ENCODE results near the gene SLC4A8.
A peak's percentile ranks its signal among the peaks of the same experiment; 100 is the strongest.

The SLC4A8 gene

DNA sequence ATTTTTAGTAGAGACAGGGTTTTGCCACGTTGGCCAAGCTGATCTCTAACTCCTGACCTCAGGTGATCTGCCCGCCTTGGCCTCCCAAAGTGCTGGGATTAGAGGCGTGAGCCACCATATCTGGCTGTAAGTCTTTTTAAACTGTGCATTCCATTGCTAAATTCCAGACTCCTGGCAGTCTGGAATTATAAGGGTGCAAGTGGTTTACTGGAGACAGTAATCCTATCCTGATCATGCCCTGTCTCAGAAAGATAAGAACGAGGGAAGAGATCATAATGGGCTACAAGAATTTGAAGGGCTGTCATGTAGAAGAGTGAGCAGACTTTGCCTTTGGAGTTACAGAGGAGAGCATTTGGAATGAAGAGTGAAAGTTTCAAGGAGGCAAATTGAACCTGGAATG lies 6.8 kb upstream of the SLC4A8 start (continued):
- TF ChIP-seq TSHZ2 (CRISPR knock-in tag; IDR thresholded peaks at IDR 0.05) (0 out of 2 replicates have a peak, but pooled peaks have one; percentile 40), ISL1 (CRISPR knock-in tag; IDR thresholded peaks at IDR 0.05) (peak; percentile 82)

DNA sequence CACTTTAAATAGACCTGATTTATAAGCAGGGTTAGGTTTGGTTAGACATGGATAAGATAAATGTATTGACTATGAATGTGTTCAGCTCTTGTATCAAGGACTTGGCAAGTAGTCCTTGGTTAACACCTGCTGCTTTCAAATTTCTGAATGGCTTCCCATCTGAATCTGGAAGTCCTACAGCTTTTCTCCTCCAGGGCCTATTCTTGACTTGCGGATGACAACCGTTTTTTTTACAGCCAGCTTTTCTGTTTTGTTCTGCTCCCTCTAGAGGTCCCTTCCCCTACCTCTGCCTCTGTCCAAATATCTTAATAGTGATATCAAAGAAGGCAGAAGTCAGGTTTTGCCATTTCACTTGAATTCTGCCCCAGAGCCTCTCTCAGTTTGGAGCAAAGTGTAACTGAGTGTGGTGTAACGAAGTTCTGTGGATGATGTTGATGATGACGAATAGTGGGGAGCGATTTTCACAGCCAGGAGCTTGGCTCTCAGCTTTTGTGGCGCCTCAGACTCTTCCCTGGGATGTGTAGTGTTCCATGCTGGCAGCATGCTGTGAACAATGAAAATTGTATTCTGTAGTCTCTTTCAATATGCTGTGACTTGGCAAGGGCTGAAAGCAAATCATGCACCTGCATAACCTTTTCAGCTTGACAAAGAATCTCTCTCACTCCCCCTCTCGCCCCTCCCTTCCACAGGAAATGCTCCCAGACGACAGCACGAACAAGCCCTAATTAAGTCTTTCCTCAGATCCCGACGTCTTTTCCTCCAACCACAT lies 5.0 kb upstream of the SLC4A8 start:
- TF ChIP-seq RARB (CRISPR knock-in tag; IDR thresholded peaks at IDR 0.05) (no peak), ZNF70 (CRISPR knock-in tag; IDR thresholded peaks at IDR 0.05) (peak; percentile 89), TOX (CRISPR knock-in tag; IDR thresholded peaks at IDR 0.05; ENCODE audit: borderline replicate concordance) (no peak)
- ATAC-seq = no peak

DNA sequence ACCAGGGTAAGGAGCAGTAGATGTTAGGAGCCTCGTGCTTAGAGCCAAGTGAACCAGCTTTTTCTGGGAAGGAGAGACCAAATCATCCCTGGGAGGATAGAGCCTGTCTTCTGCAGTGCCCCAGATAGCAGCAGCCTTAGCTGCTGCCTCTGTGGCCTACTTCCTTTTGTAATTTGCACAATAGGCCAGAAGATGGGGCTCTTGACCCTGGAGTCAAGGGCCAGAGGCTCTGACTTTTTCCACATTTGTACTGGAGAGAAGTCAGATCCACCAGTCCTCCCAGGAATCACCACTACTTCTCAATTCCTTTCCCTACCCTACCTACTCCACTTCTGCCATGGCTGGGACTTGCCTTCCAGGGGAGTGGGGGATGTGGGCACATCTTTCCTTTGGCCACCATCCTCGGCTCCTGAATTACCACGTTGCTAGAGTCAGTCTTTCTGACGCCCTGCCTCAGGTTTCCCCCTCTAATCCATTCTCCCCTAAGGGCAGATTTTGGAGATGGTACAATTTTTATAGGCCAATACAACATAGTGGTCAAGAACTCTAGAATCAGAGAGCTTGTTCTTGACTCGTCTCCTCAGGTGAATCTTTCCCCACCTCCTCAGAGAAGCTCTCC lies 3.3 kb upstream of the SLC4A8 start:
- no peak for TF ChIP-seq ZC3H10 (CRISPR knock-in tag; IDR thresholded peaks at IDR 0.05)
- no peak for TF ChIP-seq ZNF70 (CRISPR knock-in tag; IDR thresholded peaks at IDR 0.05)
- no peak for TF ChIP-seq TCF4 (CRISPR knock-in tag; IDR thresholded peaks at IDR 0.05; ENCODE audit: borderline replicate concordance)
- no peak for TF ChIP-seq BACH2 (CRISPR knock-in tag; IDR thresholded peaks at IDR 0.05; ENCODE audit: borderline replicate concordance)
- no peak for TF ChIP-seq CSDC2 (CRISPR knock-in tag; IDR thresholded peaks at IDR 0.05)
- TF ChIP-seq SNAI2 (CRISPR knock-in tag; IDR thresholded peaks at IDR 0.05) = no peak
- no peak for TF ChIP-seq ESRRG (CRISPR knock-in tag; IDR thresholded peaks at IDR 0.05)
- TF ChIP-seq OSR1 (CRISPR knock-in tag; IDR thresholded peaks at IDR 0.05) = no peak
- no peak for TF ChIP-seq ARNTL (CRISPR knock-in tag; IDR thresholded peaks at IDR 0.05; ENCODE audit: borderline replicate concordance, low read depth)
- no peak for TF ChIP-seq ZFP3 (CRISPR knock-in tag; IDR thresholded peaks at IDR 0.05)
- no peak for TF ChIP-seq ZNF565 (CRISPR knock-in tag; conservative IDR thresholded peaks at IDR 0.05; ENCODE audit: low read depth)
- no peak for TF ChIP-seq TOX (CRISPR knock-in tag; IDR thresholded peaks at IDR 0.05; ENCODE audit: borderline replicate concordance)
- ATAC-seq = peak; percentile 49

DNA sequence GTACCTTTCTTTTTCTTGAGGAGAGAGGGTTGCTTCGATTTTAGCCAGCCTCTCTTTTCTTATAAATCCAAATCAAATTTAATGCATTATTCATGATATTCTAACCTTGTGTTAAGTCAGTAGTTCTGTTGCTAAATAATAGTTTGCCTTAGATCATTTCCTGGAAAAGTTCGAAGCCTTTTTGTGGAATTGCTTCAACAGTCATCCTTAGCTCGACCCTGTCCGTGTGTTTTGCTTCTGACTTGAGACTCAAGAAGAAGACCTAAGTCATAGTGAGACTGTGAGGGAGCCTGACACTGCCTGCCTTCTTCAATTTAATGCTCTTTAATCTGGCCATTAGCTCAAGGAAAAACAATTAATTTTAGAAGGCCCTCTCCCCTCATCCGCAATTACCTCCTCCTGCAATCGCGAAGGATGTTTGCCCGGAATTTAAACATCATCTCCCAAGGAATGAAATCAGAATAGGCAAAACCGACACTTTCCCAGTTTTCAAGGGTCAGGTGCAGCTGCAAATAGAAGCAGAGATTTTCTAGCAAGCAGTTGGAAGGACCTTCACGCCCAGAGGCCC lies 453 bp upstream of the SLC4A8 start:
- no peak for TF ChIP-seq PATZ1 (CRISPR knock-in tag; IDR thresholded peaks at IDR 0.05; ENCODE audit: borderline replicate concordance)
- TF ChIP-seq ZNF8 (CRISPR knock-in tag; IDR thresholded peaks at IDR 0.05) = no peak
- no peak for TF ChIP-seq ESRRG (CRISPR knock-in tag; IDR thresholded peaks at IDR 0.05)

DNA sequence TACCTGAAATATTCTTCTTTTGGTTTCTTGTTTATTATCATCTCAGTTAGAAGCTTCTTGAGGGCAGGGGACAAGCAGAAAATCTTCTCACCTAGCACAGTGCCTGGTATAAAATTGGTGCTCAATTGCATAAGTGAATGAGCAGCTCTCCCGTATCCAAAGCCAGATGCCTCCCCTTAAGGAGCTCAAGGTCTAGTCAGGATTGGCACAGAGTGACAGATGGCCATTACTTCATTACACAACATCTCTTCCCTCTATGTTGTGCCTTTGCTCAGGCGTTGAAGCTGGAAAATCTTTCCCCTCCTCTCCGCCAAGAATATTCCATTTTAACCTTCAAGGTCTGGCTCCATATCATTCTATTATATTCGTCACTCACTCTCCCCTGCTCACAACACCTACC lies 3.6 kb downstream of the SLC4A8 start:
- TF ChIP-seq ZNF70 (CRISPR knock-in tag; IDR thresholded peaks at IDR 0.05) (no peak), ZNF565 (CRISPR knock-in tag; conservative IDR thresholded peaks at IDR 0.05; ENCODE audit: low read depth) (no peak), CSDC2 (CRISPR knock-in tag; IDR thresholded peaks at IDR 0.05) (no peak), SNAI2 (CRISPR knock-in tag; IDR thresholded peaks at IDR 0.05) (no peak), ZC3H10 (CRISPR knock-in tag; IDR thresholded peaks at IDR 0.05) (no peak), ZNF8 (CRISPR knock-in tag; IDR thresholded peaks at IDR 0.05) (no peak), TCF4 (CRISPR knock-in tag; IDR thresholded peaks at IDR 0.05; ENCODE audit: borderline replicate concordance) (no peak), TSHZ2 (CRISPR knock-in tag; IDR thresholded peaks at IDR 0.05) (no peak), PATZ1 (CRISPR knock-in tag; IDR thresholded peaks at IDR 0.05; ENCODE audit: borderline replicate concordance) (no peak), OSR1 (CRISPR knock-in tag; IDR thresholded peaks at IDR 0.05) (no peak)
- TF ChIP-seq, protein P1, sequence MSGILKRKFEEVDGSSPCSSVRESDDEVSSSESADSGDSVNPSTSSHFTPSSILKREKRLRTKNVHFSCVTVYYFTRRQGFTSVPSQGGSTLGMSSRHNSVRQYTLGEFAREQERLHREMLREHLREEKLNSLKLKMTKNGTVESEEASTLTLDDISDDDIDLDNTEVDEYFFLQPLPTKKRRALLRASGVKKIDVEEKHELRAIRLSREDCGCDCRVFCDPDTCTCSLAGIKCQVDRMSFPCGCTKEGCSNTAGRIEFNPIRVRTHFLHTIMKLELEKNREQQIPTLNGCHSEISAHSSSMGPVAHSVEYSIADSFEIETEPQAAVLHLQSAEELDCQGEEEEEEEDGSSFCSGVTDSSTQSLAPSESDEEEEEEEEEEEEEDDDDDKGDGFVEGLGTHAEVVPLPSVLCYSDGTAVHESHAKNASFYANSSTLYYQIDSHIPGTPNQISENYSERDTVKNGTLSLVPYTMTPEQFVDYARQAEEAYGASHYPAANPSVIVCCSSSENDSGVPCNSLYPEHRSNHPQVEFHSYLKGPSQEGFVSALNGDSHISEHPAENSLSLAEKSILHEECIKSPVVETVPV (CRISPR knock-in tag; IDR thresholded peaks at IDR 0.05) = no peak
- TF ChIP-seq, protein P2, sequence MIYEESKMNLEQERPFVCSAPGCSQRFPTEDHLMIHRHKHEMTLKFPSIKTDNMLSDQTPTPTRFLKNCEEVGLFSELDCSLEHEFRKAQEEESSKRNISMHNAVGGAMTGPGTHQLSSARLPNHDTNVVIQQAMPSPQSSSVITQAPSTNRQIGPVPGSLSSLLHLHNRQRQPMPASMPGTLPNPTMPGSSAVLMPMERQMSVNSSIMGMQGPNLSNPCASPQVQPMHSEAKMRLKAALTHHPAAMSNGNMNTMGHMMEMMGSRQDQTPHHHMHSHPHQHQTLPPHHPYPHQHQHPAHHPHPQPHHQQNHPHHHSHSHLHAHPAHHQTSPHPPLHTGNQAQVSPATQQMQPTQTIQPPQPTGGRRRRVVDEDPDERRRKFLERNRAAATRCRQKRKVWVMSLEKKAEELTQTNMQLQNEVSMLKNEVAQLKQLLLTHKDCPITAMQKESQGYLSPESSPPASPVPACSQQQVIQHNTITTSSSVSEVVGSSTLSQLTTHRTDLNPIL (CRISPR knock-in tag; IDR thresholded peaks at IDR 0.05; ENCODE audit: low read depth) = no peak
- ATAC-seq = no peak

More for the DNA sequence above, 453 bp upstream of the SLC4A8 start:
- no peak for ATAC-seq
